GM19240 (cell line): ENCODE measurements around the gene CAMTA1.

ENCODE experiments used
- DNase-seq: peaks from one replicate; pipeline ENCODE4 v3.0.0; 2011; ENCODE audit warnings: low spot score; ENCODE audit not compliant: insufficient read length

The CAMTA1 gene

DNA sequence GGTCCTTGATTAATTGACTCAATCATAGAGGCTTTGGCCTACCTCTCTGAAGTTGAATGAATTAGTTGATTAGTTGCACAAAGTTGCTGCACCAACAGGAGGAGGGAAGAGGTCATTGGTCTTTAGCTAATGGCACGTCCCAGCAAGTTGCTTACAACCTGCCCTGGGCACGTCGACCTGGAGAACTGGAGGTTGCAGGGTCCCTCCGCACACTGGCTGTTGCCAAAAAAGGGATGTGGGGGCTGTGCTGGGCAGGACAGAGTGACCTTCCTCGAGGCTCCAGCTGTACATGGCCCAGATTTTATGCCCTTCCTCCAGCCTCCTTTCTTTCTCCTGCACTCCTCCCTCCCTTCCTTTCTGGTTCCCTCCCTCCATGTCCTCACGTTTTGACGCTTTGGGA, 755.6 kb downstream of the CAMTA1 start:
- DNase-seq: no peak

- DNase-seq: no peak
These were observed 756.4 kb downstream of the CAMTA1 start for GRCh38 chr1:7541629-7542028.

GRCh38 chr1:7543718-7544090, 758.5 kb downstream of the CAMTA1 start:
- no peak for DNase-seq

GRCh38 chr1:7549277-7550161, 764.3 kb downstream of the CAMTA1 start:
- DNase-seq: no peak

DNA sequence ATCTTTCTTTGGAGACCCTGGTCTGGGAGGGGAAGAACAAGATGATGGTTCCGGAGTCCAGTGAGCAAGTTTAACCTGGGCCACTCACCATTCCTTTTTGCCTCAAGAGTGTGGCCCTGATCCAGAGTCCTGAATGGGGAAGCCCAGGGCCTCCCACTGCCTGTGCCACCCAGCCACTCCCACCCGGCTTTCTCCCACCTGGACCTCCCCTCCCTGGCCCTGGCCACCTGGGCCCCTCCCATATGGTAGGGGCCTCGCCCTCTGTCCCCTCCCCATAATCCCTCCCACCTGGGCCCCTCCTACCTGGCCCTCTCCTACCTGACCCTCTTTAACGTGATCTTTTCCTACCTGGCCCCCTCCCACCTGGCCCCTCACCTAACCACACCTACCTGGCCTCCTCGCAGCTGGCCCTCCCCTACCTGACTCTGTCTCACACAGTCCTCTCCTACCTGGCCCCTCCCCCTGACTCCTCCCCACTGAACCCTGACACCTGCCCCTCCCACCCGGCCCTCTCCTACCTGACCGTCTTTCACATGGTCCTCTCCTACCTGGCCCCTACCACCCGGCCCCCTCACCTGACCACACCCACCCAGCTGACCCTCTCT, 765.1 kb downstream of the CAMTA1 start:
- no peak for DNase-seq

GRCh38 chr1:7550981-7551380, 765.7 kb downstream of the CAMTA1 start:
- DNase-seq: no peak

DNA sequence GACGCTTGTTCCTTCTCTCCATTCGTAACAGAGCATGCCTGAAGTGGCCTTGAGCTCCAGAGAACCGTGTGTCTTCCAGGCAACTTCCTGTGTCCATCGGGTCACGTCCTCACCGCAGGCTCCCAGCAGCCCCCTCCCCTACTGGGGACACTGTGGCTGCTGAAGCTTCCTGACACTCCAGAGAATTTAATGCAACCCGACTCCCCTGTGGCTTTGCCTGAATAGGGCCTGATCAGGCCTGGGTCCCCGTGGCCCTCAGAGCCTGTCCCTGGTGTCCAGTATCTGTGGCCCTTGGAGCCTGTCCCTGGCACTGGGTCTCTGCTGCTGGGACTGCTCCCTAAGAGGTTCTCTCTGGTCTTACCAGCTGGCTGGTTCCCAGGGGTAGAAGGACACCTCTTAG, 766.2 kb downstream of the CAMTA1 start:
- DNase-seq: no peak

DNA sequence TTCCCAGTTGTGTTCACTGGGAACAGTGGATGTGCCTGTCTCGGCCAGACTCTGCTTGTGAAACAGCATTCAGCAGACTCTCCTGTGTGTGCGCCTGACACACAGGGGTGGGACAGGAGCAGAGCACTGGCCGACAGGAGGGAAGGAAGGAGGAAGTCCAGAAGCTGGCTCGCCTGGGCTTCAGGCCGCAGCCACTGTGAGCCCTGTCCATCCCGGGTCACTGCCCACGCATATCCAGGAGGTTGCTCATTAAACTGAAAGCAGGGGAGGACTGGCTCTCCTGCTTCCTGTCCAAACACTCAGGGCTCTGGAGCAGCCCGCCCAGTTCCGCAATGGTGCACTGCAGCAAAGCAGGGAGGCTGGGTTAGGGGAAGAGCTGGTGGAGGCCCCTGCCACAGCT, 767.1 kb downstream of the CAMTA1 start:
- no peak for DNase-seq

DNA sequence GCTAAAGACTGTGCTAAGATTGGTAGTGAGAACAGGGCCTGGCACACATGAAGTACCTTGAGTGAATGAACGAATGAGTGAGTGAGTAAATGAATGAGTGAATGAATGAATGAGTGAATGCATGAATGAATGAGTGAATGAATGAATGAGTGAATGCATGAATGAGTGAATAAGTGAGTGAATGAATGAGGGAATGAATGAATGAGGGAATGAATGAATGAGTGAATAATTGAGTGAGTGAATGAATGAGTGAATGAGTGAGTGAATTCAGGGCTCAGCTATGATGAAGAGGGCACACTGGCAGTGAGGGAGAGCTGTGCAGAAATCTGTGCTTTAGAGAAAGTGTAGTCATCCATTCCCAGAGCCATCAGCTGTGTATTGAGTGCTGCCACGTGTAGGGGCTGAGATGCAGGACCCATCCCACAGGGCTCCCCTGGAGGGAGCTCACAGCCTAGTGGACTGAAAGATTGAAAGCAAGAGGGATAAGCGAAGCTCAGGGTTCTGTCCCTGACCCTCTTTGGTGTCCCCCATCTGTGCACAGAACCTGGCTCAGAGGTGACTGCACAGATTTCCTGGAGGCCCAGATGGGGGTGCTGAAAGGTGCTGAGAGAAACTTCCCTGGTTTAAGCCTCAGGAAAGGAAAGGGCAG, 767.9 kb downstream of the CAMTA1 start:
- no peak for DNase-seq

GRCh38 chr1:7554385-7555235, 769.4 kb downstream of the CAMTA1 start:
- no peak for DNase-seq

DNA sequence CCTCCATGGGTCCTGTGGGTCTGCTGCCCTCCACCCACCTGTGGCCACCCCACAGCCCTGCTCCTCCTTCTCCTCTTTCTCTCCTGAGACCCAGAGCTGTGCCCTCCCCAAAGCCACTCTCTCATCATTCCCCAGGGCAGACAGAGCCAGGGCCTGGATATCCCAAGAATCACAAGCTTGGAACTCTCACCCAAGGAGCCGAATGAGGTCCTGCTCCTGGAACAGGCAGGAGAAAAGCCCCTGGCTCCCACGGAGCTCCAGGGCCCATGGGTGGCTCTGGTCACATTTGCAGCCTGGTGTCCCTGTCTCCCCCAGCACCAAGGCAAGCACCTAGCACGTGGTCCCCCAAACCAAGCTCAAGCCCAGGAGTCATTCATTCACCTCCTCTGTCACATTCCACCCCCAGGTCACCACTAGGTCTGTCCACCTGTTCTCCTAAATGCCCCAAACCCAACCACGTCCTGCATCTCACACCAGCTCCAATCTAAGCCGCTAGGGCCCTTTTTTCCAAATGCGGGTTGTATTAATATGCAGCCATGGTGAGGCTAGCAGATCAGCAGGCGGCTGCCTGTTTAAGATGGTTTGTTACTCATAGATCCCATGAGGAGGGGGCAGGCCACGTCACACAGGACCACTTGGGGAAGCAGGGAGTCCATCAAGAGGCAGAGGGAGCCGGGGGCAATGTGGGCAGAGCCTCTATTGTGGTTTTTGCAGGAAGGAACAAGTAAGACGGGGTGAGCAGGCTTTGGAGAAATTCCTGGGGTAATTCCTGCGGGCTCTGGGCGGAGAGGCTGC, 770.3 kb downstream of the CAMTA1 start:
- no peak for DNase-seq

- no peak for DNase-seq
These were observed 772.1 kb downstream of the CAMTA1 start for GRCh38 chr1:7557301-7557891.

DNA sequence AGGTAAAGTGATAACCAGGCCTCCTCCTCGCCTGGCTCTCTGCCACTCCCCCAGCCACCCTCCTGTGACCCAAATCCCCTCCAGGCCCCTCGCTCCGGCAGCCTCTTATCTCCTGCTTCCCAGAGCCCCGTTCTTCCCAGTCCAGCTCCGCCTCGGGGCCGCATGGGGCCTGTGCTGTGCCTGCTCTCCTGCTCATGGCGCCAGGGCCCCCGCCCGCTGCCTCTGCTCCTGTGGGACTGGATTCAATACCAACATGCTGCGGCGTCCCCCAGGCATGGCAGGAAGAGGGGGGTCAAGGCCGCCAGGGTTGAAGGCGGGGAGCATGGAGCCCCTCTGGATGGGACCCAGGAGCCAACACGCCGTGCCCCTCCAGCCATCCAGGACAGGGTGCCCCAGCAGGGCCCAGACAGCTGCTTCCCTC, 772.8 kb downstream of the CAMTA1 start:
- no peak for DNase-seq

DNA sequence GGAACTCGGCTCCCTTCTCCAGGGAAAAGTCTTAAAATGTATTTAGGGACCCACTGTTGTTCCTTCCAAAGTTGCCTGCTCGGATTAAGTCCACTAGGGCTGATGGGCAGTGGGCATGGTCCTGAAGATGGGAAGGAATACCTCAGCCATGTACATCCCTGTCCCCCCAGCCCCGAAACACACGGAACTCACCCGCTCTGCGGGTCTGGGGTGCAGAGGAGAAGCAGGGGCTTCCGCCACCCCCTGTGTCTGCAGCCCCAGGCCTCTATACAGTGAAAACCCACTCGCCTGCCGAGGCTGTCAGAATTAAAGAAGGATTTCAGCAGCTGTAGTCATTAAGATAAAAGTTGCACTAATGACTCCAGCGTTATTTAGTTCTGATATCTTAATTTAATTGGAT, 773.2 kb downstream of the CAMTA1 start:
- DNase-seq: no peak

- DNase-seq: no peak
These were observed 773.9 kb downstream of the CAMTA1 start for GRCh38 chr1:7558921-7559869.

- no peak for DNase-seq
These were observed 774.9 kb downstream of the CAMTA1 start for GRCh38 chr1:7560128-7560527.

GRCh38 chr1:7560601-7561181, 775.4 kb downstream of the CAMTA1 start:
- no peak for DNase-seq

- DNase-seq: no peak
These were observed 776.2 kb downstream of the CAMTA1 start for GRCh38 chr1:7561331-7561921.
